ENCODE results near the gene DGKE.

- TF ChIP-seq CTCF (IDR thresholded peaks at IDR 0.05; ENCODE audit: poor library complexity) (no peak), EZH2 (IDR thresholded peaks at IDR 0.05; ENCODE audit: borderline replicate concordance) (no peak), EZH2phosphoT487 (IDR thresholded peaks at IDR 0.05; ENCODE audit: low read depth, severe bottlenecking, unreplicated experiment) (no peak)
These were observed at the start of gene DGKE, which contains the start of gene C17orf67 for GRCh38 chr17:56833809-56834379.
